Lung (tissue), 12 donors: Measurements from ENCODE around the gene REXO1. TPM values are rescaled to one million over a fixed set of nuclear protein-coding genes. Genes with fewer than 3 reads are reported as not detected.

Experiments
- ATAC-seq: fragments of 200-7000 bp; cut with Tn5 transposase; one replicate; pipeline ENCODE4 v1.9.1; 2020; ENCODE audit warnings: moderate number of reproducible peaks; ENCODE audit not compliant: insufficient read depth, low FRiP score
- DNase-seq, 3 donors: peaks; one replicate each; pipeline ENCODE4 v3.0.0-alpha.2; 2013 to 2017
- H3K27ac ChIP-seq, 2 donors: one replicate each; pipeline ENCODE4 v1.5.1; 2013; ENCODE audit warnings: mild to moderate bottlenecking in 2 of 2, moderate library complexity in 2 of 2, control low read depth in 1 of 2, inconsistent platforms in 1 of 2, low read depth in 1 of 2, low read length in 1 of 2
- H3K27me3 ChIP-seq, 3 donors: one replicate each; pipeline ENCODE4 v1.5.1; 2013; ENCODE audit warnings: low read length in 2 of 3; ENCODE audit not compliant: control insufficient read depth in 3 of 3, insufficient read depth in 3 of 3
- H3K36me3 ChIP-seq, 4 donors: one replicate each; pipeline ENCODE4 v1.5.1; 2013; ENCODE audit warnings: low read length in 4 of 4, mild to moderate bottlenecking in 1 of 4, moderate library complexity in 1 of 4; ENCODE audit not compliant: control insufficient read depth in 4 of 4, insufficient read depth in 4 of 4
- H3K4me1 ChIP-seq, 5 donors: one replicate each; pipeline ENCODE4 v1.5.1; 2013; ENCODE audit warnings: low read length in 5 of 5, mild to moderate bottlenecking in 2 of 5, moderate library complexity in 1 of 5; ENCODE audit not compliant: control insufficient read depth in 5 of 5, insufficient read depth in 5 of 5
- H3K4me3 ChIP-seq: one replicate; pipeline ENCODE4 v1.5.1; 2013; ENCODE audit warnings: mild to moderate bottlenecking, control low read depth, moderate library complexity
- H3K9ac ChIP-seq, 2 donors: one replicate each; pipeline ENCODE4 v1.5.1; 2013; ENCODE audit warnings: low read length in 2 of 2, control low read depth in 1 of 2; ENCODE audit not compliant: insufficient read depth in 1 of 2
- H3K9me3 ChIP-seq, 4 donors: one replicate each; pipeline ENCODE4 v1.5.1; 2013; ENCODE audit warnings: low read length in 3 of 4, mild to moderate bottlenecking in 1 of 4, moderate library complexity in 1 of 4; ENCODE audit not compliant: control insufficient read depth in 4 of 4, insufficient read depth in 3 of 4
- WGBS, 2 donors: extraction: QIAGEN DNeasy Blood & Tissue Kit; methylation state at CpG; one replicate each; pipeline ENCODE4 v1.1.7; 2013; 5-methylcytosine and 5-hydroxymethylcytosine counted together
- polyA plus RNA-seq, 2 donors: library from polyadenylated mRNA; stranded (reverse); fragments of 200-250 nt; gene quantifications; one replicate each; pipeline ENCODE4 v1.2.1, GENCODE V29; 2013
- total RNA-seq, 2 donors: library from RNA; depleted of rRNA in 1 of 2; stranded (reverse); fragments of >200 nt in 1 of 2; gene quantifications; one replicate each; pipeline ENCODE4 v1.2.1, GENCODE V29; 2014 to 2021
- TF ChIP-seq, protein P1 (sequence below): IDR thresholded peaks from 2 replicates; pipeline ENCODE4 v1.5.1; 2012; ENCODE audit warnings: mild to moderate bottlenecking; ENCODE audit errors: control extremely low read depth, extremely low read depth
- donor health status: control.
- donor health status: control.
- donor health status: Bipolar disorder and iron deficiency.
- donor health status: healthy.
- donor health status: DM: yes; HTN: yes; CAD: no.

The REXO1 gene
- total and polyA plus RNA-seq, 4 donors = 15.6 to 40.3 (median 27.2) TPM

DNA sequence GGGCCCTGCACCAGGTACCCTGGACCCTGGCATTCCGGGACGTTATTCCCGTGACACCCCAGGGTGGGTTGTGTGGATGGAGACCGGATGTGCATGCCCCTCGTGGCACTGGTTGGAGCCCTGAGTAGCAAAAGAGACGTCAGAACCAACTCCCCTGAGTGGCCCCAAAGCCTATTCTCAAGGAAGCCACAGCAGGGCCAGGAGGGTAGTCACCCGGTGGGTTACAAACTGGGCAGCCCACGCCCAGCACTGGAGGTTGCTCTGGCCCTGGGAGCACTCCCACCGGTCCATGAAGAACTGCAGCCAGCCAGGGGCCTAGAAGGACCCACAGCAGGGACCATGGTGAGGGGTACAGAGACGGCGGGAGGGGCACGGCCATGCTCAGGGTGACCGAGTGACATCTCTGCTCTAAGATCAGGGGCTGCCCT lies 7.6 kb upstream of the REXO1 start:
- Histone ChIP-seq H3K27me3 (no peaks in the 10 kb centered on the region), H3K9ac (peak overlapping the region; percentile 19 to 33), H3K36me3 (peaks cover 0 to 6% (median 0%) of the 10 kb centered on the region in 4 donors), H3K9me3 (no peaks in the 10 kb centered on the region), H3K4me3 (no peak overlapping the region), H3K4me1 (peaks cover 0 to 73% (median 52%) of the 10 kb centered on the region in 5 donors), H3K27ac (peak overlapping the region; percentile 73 to 94)
- TF ChIP-seq, protein P1, sequence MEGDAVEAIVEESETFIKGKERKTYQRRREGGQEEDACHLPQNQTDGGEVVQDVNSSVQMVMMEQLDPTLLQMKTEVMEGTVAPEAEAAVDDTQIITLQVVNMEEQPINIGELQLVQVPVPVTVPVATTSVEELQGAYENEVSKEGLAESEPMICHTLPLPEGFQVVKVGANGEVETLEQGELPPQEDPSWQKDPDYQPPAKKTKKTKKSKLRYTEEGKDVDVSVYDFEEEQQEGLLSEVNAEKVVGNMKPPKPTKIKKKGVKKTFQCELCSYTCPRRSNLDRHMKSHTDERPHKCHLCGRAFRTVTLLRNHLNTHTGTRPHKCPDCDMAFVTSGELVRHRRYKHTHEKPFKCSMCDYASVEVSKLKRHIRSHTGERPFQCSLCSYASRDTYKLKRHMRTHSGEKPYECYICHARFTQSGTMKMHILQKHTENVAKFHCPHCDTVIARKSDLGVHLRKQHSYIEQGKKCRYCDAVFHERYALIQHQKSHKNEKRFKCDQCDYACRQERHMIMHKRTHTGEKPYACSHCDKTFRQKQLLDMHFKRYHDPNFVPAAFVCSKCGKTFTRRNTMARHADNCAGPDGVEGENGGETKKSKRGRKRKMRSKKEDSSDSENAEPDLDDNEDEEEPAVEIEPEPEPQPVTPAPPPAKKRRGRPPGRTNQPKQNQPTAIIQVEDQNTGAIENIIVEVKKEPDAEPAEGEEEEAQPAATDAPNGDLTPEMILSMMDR = no peak
- 16 to 38% methylated on average over 13 of the region's 13 CpGs for WGBS, 2 donors
- ATAC-seq = no peak
- no peak for DNase-seq

DNA sequence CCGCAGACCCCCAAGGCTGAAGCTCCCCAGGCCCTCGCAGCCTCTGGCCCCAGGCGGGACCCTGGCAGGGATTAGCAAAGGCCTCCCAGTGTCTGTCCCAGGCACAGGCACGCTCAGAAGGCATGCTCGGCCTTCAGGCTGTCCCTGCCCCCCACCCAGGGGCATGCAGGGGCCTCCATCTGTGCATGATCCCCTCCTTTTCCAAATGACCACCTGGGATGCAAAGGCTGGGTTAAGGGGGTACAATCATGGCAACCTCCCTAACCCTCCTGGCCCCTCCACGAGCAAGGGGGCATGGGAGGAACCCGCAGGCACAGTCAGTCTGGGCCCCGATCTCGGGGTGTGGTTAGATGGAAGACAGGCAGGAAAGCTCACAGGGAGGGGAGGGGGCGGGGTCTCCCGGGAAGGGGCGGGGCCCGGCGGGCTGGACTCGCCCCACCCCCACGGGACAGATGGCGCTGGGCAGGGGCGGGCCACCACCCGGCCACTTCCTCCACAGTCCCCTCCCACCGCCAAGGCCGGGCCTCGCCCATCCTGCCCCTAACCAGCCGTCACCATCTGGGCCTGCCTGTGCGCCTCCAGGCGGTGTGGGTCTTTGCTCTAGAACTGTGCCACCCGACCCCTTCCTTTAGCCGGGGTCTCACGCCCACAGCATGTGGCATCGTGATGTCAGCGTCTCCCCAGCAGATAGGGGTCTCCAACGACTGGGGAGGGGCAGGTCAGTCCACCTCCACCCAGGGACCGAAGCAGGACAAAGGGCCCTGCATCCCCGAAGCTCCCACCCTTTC lies 7.0 kb upstream of the REXO1 start:
- Histone ChIP-seq H3K27ac (peak overlapping the region; percentile 73 to 94), H3K9me3 (no peaks in the 10 kb centered on the region), H3K4me1 (peaks cover 0 to 67% (median 48%) of the 10 kb centered on the region in 5 donors), H3K9ac (peak overlapping the region in 1 of 2 donors; percentile 33), H3K4me3 (no peak overlapping the region), H3K36me3 (peaks cover 0 to 6% (median 0%) of the 10 kb centered on the region in 4 donors), H3K27me3 (no peaks in the 10 kb centered on the region)
- DNase-seq (peak; percentile 89 to 94 (median 90)), ATAC-seq (peak; percentile 78)
- WGBS, 2 donors = 13 to 21% methylated on average over 26 to 33 of the region's 33 CpGs
- TF ChIP-seq, protein P1 = no peak

DNA sequence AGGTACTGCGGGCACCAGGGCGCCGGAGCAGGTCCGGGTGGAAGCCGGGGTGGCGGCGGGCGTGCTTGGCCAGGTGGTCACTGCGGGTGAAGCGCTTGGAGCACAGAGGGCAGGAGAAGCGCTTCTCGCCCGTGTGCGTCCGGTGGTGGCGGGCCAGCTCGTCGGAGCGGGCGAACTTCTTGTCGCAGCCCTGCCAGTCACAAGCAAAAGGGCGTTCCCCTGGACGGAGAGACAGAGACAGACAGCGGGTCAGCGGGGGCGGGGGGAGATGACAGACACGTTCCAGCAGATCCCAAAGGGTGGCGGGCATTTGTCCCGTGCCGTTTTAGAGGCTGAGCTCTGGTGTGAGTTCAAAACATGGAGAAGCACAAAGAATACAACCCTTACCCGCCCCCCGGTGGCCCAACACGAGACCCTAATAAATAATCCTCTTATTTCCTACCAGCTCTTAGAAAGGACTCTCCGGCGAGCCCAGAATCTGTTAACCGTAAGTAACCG lies 6.3 kb upstream of the REXO1 start:
- H3K36me3 ChIP-seq = peaks cover 0 to 6% (median 0%) of the 10 kb centered on the region in 4 donors
- 63 to 76% methylated on average over 37 of the region's 37 CpGs for WGBS, 2 donors
- H3K9ac ChIP-seq = no peak overlapping the region
- ATAC-seq (no peak), DNase-seq (peak in 1 of 3 donors; percentile 38)
- no peaks in the 10 kb centered on the region for H3K27me3 ChIP-seq
- no peak overlapping the region for H3K4me3 ChIP-seq
- H3K9me3 ChIP-seq = no peaks in the 10 kb centered on the region
- peak overlapping the region; percentile 61 to 88 for H3K27ac ChIP-seq
- H3K4me1 ChIP-seq = peaks cover 0 to 61% (median 43%) of the 10 kb centered on the region in 5 donors
- TF ChIP-seq, protein P1 = no peak
